ENCODE measurements around the gene OFD1. TPM values are rescaled to one million over a fixed set of nuclear protein-coding genes. Genes with fewer than 3 reads are reported as not detected.

The OFD1 gene
- total and polyA plus RNA-seq, 2 of the 8 experiments (the other 6 are each of a cell fraction or from before 2014, with no cell fraction given): 8.0 to 23.4 TPM

GRCh38 chrX:13703589-13703988, 31.0 kb upstream of the OFD1 start (continued):
- TF ChIP-seq KDM1A (IDR thresholded peaks at IDR 0.05; ENCODE audit: borderline replicate concordance, low read length): no peak

All from H1 (cell line).